Right renal pelvis (tissue), 4 donors: ENCODE data around the gene WDR20. TPM values are rescaled to one million over a fixed set of nuclear protein-coding genes. Genes with fewer than 3 reads are reported as not detected.
"Not testable (repeated sequence)": the region's sequence is repeated elsewhere in the genome, so short reads cannot be mapped to it uniquely, and the experiment has no call there.

ENCODE experiments used
- DNase-seq, 4 donors: peaks; one replicate each; pipeline ENCODE4 v3.0.0-alpha.2; 2013; ENCODE audit warnings: low read depth in 4 of 4, low spot score in 3 of 4, missing footprints in 1 of 4
- polyA plus RNA-seq, 4 donors: library from polyadenylated mRNA; unstranded; fragments of 120-200 nt; gene quantifications; one replicate each; pipeline ENCODE4 v1.2.1, GENCODE V29; 2013; ENCODE audit not compliant: insufficient read length in 4 of 4

WDR20 gene
- polyA plus RNA-seq, 4 donors = 26.3 to 33.2 (median 30.8) TPM

GRCh38 chr14:102164241-102164641 lies 24.5 kb downstream of the WDR20 start:
- DNase-seq = no peak

- no peak for DNase-seq
Observed at GRCh38 chr14:102164965-102165364, 25.3 kb downstream of the WDR20 start.

GRCh38 chr14:102170061-102170460 lies 30.4 kb downstream of the WDR20 start:
- no peak for DNase-seq

- no peak for DNase-seq
Observed at GRCh38 chr14:102171173-102172020, 31.7 kb downstream of the WDR20 start.

GRCh38 chr14:102172021-102172272 lies 32.2 kb downstream of the WDR20 start:
- not testable (repeated sequence) for DNase-seq

- not testable (repeated sequence) for DNase-seq
Observed at GRCh38 chr14:102172721-102173120, 33.0 kb downstream of the WDR20 start.

GRCh38 chr14:102177161-102177560 lies 37.5 kb downstream of the WDR20 start:
- DNase-seq = no peak

- no peak for DNase-seq
Observed at GRCh38 chr14:102178806-102179205, 39.1 kb downstream of the WDR20 start.

- no peak for DNase-seq
Observed at GRCh38 chr14:102180248-102180998, 40.7 kb downstream of the WDR20 start.

GRCh38 chr14:102181187-102181586 lies 41.5 kb downstream of the WDR20 start:
- DNase-seq = no peak

- no peak for DNase-seq
Observed at GRCh38 chr14:102182190-102182589, 42.5 kb downstream of the WDR20 start.

- no peak for DNase-seq
Observed at GRCh38 chr14:102182936-102183619, 43.4 kb downstream of the WDR20 start.

GRCh38 chr14:102183886-102184285 lies 44.2 kb downstream of the WDR20 start:
- DNase-seq = no peak

- no peak for DNase-seq
Observed at GRCh38 chr14:102184316-102185035, 44.8 kb downstream of the WDR20 start.

GRCh38 chr14:102185360-102185759 lies 45.7 kb downstream of the WDR20 start:
- no peak for DNase-seq

- no peak for DNase-seq
Observed at GRCh38 chr14:102187044-102187443, 47.3 kb downstream of the WDR20 start.

GRCh38 chr14:102187568-102188001 lies 47.9 kb downstream of the WDR20 start:
- DNase-seq = no peak

GRCh38 chr14:102188187-102188586 lies 48.5 kb downstream of the WDR20 start:
- DNase-seq = no peak

- no peak for DNase-seq
Observed at GRCh38 chr14:102189874-102190273, 50.2 kb downstream of the WDR20 start.

- DNase-seq = no peak
Observed at GRCh38 chr14:102192840-102193502, 53.3 kb downstream of the WDR20 start.
